ENCODE results near the gene TTC39A. TPM values are rescaled to one million over a fixed set of nuclear protein-coding genes. Genes with fewer than 3 reads are reported as not detected.

The TTC39A gene
- total and polyA plus RNA-seq, 2 of the 13 experiments (the other 11 are each of a cell fraction or from before 2014, with no cell fraction given), result 0.33 to 1.5 TPM

- TF ChIP-seq ZNF605 (CRISPR knock-in tag; IDR thresholded peaks at IDR 0.05) (0 out of 2 replicates have a peak, but pooled peaks have one; percentile 39), ZNF24 (IDR thresholded peaks at IDR 0.05) (no peak), KMT2B (CRISPR knock-in tag; IDR thresholded peaks at IDR 0.05) (0 out of 2 replicates have a peak, but pooled peaks have one; percentile 44), PHF8 (CRISPR knock-in tag; IDR thresholded peaks at IDR 0.05) (peak; percentile 21; the same call in 1 of the 2 replicates), JUN (CRISPR knock-in tag; IDR thresholded peaks at IDR 0.05) (no peak), GATAD1 (CRISPR knock-in tag; IDR thresholded peaks at IDR 0.05) (peak; percentile 61; the same call in 1 of the 2 replicates), ZZZ3 (CRISPR knock-in tag; IDR thresholded peaks at IDR 0.05; ENCODE audit: borderline replicate concordance) (no peak), ZNF333 (CRISPR knock-in tag; IDR thresholded peaks at IDR 0.05; ENCODE audit: borderline replicate concordance) (0 out of 2 replicates have a peak, but pooled peaks have one; percentile 28), ADNP (CRISPR knock-in tag; IDR thresholded peaks at IDR 0.05) (no peak), ZNF564 (CRISPR knock-in tag; IDR thresholded peaks at IDR 0.05) (0 out of 2 replicates have a peak, but pooled peaks have one; percentile 28), RBM39 (IDR thresholded peaks at IDR 0.05; ENCODE audit: low read depth, low read length, poor library complexity, severe bottlenecking) (peak; percentile 46), ERF (CRISPR knock-in tag; IDR thresholded peaks at IDR 0.05) (0 out of 2 replicates have a peak, but pooled peaks have one; percentile 23), ZNF331 (CRISPR knock-in tag; IDR thresholded peaks at IDR 0.05) (peak; percentile 47; the same call in 1 of the 2 replicates), ZNF124 (CRISPR knock-in tag; IDR thresholded peaks at IDR 0.05) (0 out of 2 replicates have a peak, but pooled peaks have one; percentile 68), HOXA3 (CRISPR knock-in tag; IDR thresholded peaks at IDR 0.05) (0 out of 2 replicates have a peak, but pooled peaks have one; percentile 25), HNF4A (CRISPR knock-in tag; IDR thresholded peaks at IDR 0.05) (0 out of 2 replicates have a peak, but pooled peaks have one; percentile 7), ELF3 (CRISPR knock-in tag; IDR thresholded peaks at IDR 0.05) (peak; percentile 67), ZNF556 (CRISPR knock-in tag; IDR thresholded peaks at IDR 0.05; ENCODE audit: borderline replicate concordance) (0 out of 2 replicates have a peak, but pooled peaks have one; percentile 18), XBP1 (CRISPR knock-in tag; IDR thresholded peaks at IDR 0.05) (no peak), ZNF687 (CRISPR knock-in tag; IDR thresholded peaks at IDR 0.05) (peak; percentile 76), YEATS2 (CRISPR knock-in tag; IDR thresholded peaks at IDR 0.05; ENCODE audit: borderline replicate concordance) (peak; percentile 48; the same call in 1 of the 2 replicates), ATAD3A (CRISPR knock-in tag; IDR thresholded peaks at IDR 0.05) (no peak), ZBTB2 (CRISPR knock-in tag; IDR thresholded peaks at IDR 0.05; ENCODE audit: low read depth) (no peak), KAT8 (CRISPR knock-in tag; IDR thresholded peaks at IDR 0.05) (peak; percentile 80)
These were observed 33.7 kb downstream of the TTC39A start (continued) for GRCh38 chr1:51296383-51297357.
